Left renal pelvis (tissue), 4 donors: ENCODE results near the gene KATNB1. TPM values are rescaled to one million over a fixed set of nuclear protein-coding genes. Genes with fewer than 3 reads are reported as not detected.
"Not testable (repeated sequence)": the region's sequence is repeated elsewhere in the genome, so short reads cannot be mapped to it uniquely, and the experiment has no call there.

Experiments used
- DNase-seq, 4 donors: peaks; one replicate each; pipeline ENCODE4 v3.0.0-alpha.2; 2013; ENCODE audit warnings: low read depth in 4 of 4, low spot score in 3 of 4
- polyA plus RNA-seq, 4 donors: library from polyadenylated mRNA; unstranded; fragments of 120-200 nt; gene quantifications; one replicate each; pipeline ENCODE4 v1.2.1, GENCODE V29; 2013; ENCODE audit not compliant: insufficient read length in 4 of 4

KATNB1 gene
- polyA plus RNA-seq, 4 donors, result 11.8 to 22.3 (median 19.6) TPM

DNA sequence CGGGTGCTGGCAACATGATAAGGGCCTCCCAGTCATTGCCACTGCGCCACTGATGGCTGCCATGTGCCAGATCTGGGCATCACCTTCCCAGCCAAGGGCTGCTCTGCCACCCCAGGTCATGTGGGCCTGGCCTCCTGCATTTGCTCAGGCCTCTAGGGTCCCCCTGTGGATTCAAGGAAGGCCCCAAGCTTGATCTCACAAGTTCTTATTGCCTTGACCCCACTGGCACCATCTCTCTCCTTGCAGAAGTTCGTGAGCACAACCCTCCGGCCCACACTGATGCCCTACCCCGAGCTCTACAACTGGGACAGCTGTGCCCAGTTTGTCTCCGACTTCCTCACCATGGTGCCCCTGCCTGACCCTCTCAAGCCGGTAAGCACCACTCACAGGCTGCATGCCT lies 35.7 kb upstream of the KATNB1 start:
- no peak for DNase-seq

DNA sequence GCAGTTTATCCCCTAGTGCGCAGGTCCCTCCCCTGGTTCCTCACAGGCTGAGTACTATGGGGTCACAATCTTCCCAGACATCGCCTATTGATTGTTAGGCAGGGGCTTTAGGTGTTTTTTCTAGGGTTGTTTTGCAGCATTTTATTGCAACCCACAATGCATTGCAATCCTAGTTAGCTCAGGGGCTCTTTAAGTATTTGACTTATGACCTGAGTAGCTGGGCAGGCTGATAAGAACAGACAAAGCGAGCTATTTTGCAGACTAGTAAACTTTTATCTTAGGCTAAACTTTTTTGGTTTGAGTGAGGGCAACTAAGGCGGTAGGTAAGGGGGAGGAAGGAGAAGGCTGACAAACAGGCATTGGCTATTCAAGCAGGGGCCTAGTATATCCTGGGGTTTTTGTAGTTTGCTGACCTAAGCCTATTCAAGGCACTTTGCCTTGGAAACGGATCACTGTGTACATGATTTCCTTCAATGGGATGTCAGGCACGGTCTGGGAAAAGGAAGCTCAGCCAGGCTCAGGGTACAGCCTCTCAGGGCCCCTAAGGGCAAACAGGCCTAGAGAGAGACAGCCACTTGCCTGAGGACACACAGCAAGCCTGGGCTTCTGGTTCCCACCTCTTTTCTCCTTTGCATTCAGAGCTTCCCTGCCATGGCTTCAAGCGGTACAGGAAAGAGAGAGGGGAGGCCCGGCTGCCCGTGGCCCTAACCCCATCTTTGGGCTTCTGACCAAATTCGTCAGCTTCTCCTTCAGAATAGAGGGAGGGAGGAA lies 34.6 kb upstream of the KATNB1 start:
- no peak for DNase-seq

DNA sequence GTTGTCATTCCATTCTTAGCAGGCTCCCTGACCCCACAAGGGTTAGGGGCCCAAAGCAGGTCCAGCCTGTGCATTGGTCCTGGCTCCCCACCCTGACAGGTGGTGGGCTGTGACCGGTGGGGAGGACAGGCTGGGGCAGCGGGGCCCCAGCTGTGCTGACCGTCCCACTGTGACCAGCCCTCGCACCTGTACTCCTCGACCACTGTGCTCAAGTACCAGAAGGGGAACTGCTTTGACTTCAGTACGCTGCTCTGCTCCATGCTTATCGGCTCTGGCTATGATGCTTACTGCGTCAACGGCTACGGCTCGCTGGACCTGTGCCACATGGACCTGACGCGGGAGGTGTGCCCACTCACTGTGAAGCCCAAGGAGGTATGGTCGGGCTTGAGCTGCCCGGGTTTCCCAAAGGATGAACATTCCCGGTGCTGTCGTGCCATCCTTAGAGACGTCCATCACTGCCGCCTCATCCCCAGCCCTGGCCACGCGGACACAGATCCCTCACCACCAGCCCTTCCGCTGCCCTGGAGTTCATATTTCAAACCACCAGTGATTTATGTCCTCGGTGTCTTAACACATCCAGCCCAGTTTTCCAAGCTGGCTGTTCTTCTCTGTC lies 33.7 kb upstream of the KATNB1 start:
- DNase-seq, result peak in 1 of 4 donors; percentile 35

DNA sequence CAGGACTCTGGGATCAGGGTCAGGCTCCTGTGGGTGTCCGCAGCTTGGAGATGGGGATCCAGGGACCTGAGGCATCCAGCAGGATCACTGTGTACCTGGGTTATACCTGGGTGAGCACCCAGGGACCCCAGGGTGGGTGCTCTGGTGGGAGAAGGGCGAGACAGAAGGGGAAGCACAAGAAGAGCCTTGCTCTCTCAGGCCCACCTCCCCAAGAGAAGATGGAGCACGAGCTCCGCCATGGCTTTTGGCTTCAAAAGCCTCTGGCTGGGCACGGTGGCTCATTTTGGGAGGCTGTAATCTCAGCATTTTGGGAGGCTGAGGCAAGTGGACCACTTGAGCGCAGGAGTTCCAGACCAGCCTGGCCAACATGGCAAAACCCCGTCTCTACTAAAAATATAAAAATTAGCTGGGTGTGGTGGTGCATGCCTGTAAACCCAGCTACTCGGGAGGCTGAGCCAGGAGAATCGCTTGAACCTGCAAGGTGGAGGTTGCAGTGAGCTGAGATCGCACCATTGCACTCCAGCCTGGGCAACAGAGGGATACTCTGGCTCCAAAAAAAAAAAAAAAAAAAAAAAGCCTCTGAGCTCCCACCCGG lies 32.1 kb upstream of the KATNB1 start:
- DNase-seq, result no peak

DNA sequence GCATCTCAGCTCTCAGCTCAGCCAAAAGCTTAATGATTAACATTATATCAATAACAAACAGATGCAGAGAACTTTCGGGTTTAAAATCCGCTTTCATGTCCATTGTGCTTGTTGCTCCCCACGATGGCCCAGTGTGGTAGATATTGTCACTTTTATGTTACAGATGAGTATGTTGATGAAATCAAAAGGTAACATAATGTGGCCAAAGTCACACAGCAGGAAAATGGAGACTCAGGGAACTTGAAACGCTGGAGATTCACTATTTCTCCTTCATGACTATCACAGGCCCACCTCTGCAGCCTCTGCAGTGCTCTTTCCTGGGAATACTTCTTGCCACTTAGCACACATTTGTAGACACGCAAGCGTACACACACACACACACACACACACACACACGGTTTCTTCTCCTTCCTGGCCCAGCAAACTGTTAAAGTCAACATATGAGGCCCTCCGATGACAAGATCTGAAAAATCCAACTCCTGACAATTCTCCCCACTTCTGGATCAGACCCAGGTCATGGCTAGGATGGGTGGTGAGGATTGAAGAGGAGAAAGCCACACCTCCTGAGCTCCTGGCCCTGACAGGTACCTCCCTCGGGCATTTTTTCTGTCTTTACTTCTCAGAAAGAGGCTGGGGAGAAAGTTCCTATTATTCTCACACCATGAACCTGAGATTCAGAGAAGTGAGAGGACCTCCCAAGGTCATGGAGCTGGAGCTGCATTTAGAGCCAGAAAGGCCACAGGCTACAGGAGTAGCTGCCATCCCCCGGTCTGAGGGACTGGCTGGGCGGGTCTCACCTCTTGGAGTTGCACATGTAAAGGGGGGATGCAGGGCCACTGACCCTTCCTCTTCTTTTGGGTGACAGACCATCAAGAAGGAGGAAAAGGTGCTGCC lies 31.3 kb upstream of the KATNB1 start:
- no peak for DNase-seq

DNA sequence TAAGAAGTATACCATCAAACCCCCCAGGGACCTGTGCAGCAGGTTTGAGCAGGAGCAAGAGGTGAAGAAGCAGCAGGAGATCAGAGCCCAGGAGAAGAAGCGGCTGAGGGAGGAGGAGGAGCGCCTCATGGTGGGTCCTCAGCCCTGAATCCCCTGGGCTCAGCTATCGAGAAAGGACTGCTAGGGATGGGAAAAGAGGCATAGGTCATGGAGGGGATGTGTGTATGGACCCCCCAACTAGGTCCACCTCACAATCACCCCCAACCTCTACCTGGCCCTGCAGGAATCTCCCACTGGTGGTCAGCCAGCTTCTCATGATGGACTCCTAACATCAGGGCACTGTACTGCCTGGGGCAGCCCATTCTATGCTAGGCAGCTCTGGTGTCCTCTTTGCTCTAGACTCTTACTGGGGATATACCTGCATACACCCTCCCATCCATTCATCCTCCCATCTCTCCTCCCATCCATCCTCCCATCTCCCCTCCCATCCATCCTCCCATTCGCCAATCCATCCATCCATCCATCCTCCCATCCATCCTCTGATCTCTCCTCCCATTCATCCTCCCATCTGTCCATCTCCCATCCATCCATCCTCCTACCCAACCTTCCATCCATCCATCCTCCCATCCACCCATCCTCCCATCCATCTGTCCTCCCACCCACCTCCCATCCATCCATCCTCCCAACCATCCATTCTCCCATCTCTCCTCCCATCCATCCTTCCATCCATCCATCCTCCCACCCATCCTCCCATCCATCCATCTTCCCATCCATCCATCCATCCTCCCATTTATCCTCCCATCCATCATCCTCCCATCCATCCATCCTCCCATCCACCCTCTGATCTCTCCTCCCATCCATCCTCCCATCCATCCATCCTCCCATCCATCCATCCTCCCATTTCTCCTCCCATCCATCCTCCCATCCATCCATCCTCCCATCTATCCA lies 30.4 kb upstream of the KATNB1 start:
- DNase-seq, result no peak

DNA sequence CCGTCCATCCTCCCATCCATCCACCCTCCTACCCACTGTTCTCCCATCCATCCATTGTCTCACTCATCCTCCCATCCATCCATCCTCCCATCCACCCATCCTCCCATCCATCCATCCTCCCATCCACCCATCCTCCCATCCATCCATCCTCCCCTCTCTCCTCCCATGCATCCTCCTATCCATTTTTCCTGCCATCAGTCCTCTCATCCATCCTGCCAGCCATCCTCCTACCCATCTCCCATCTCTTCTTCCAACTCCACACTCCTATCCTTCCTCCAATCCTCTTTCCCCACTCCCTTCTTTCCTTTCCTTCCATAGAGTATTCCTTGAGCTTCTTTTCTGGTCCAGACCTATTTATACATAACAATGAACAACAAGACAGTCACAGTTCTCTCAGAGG lies 28.9 kb upstream of the KATNB1 start:
- no peak for DNase-seq

DNA sequence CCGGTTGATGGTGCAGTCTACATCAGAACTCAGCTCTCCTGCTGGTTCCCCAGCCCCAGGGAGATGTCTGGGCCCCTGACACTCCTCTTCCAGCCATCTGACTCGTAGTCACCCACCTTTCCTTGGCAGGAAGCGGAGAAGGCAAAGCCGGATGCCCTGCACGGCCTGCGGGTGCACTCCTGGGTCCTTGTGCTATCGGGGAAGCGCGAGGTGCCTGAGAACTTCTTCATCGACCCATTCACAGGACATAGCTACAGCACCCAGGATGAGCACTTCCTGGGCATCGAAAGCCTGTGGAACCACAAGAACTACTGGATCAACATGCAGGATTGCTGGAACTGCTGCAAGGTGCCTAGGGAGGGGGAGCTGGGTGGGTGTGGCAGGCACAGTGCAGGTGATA lies 28.2 kb upstream of the KATNB1 start:
- DNase-seq, result no peak

DNA sequence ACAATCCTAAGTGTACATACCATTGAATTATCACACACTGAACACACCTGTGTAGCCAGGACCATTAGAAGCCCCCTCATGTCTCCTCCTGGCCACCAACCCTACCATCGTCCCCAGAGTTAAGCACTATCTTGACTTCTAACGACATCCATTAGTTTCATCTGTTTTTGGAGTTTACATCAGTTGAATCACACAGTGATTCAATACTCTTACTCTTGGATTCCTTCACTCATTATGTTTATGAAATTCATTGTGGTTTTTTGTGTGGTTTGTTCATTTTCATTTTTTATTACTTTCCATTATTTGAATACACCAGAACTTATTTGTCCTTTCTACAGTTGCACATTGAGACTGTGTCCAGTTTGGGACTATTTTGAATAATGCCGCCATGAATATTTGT lies 27.4 kb upstream of the KATNB1 start:
- DNase-seq, result no peak

DNA sequence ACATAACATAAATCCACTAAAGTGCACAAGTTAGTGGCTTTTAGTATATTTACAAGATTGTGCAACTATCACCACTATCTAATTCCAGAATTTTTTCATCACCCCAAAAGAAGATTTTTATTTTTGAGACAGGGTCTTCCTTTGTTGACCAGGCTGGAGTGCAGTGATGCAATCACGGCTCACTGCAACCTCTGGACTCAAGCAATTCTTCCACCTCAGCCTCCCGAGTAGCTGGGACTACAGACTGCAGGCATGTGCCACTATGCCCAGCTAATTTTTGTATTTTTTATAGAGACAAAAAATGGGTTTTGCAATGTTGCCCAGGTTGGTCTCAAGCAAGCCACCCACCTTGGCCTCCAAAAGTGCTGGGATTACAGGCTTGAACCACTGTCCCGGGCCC lies 25.9 kb upstream of the KATNB1 start:
- no peak for DNase-seq

DNA sequence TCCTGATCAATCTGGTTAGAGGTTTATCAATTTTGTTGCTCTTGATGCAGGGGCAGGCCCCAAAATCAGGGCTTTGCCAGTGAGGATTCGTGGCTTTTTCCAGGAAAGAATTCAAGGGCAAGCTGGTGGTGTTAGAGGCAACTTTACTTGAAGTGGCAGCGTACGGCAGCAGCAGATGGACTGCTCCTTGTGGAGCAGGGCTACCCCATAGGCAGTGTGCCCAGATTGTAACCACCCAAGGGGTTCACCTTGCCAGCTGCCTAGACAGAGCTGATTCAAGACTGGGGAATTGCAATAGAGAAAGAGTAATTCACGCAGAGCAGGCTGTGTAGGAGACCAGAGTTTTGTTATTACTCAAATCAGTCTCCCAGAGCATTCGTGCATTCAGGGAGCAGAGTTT lies 24.2 kb upstream of the KATNB1 start:
- no peak for DNase-seq

DNA sequence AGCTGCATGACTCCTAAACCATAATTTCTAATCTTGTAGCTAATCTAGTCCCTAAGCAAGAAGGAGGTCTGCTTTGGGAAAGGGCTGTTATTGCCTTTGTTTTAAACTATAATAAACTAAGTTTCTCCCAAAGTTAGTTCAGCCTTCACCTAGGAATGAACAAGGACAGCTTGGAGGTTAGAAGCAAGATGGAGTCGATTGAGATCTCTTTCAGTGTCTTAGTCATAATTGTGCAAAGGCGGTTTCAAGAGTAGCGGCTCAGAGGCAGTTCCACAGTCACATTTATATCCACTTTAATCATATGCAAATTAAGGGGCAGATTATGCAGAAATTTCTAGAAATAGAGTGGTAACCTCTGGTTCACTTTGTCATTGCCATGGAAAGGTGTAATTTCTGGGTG lies 23.6 kb upstream of the KATNB1 start:
- no peak for DNase-seq

DNA sequence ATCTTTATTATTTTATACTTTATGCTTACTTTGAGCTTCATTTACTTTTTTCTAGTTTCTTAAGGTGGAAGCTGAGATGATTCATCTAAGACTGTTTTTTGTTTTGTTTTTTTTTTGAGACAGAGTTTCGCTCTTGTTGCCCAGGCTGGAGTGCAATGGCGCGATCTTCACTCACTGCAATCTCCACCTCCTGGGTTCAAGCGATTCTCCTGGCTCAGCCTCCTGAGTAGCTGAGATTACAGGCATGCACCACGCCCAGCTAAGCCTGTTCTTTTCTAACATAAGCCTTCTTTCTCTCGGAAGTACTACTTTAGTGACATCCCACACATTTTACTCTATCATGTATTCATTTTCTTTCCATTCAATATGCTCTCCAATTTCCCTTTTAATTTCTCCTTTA lies 23.0 kb upstream of the KATNB1 start:
- not testable (repeated sequence) for DNase-seq

DNA sequence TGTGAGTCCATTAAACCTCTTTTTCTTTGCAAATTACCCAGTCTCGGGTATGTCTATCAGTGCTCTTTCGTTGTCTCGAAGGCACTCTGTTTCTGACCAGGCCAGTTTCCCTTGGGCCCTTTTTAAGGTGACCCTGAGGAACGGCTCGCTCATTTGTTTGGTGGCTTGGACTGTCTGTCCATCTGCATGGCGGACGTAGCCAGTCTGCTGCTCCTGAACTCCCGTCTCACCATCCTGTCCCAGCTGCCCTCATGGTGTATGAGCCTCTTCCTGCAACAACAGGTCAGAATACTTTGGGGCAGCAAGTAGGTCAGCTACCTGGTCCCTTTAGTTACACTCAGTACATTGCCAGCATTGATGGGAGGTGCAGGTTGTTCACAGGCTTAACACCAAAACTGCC lies 22.0 kb upstream of the KATNB1 start:
- DNase-seq, result no peak

DNA sequence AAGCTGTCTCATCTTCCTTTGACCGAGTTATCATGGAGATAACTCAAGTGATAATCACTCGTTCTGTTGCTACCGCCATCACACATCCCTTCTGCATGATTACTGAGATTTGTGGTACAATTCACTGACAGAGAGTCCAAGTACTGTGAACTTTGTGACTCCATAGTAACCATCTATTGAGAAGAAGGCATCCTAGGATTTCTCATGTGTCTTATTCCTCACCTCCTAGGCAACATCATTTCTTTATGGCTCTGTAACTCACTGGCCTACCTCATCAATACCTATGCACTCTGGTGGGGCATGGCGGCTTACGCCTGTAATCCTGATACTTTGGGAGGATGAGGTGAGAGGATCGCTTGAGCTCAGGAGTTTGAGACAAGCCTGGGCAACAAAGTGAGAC lies 21.5 kb upstream of the KATNB1 start:
- DNase-seq, result no peak

DNA sequence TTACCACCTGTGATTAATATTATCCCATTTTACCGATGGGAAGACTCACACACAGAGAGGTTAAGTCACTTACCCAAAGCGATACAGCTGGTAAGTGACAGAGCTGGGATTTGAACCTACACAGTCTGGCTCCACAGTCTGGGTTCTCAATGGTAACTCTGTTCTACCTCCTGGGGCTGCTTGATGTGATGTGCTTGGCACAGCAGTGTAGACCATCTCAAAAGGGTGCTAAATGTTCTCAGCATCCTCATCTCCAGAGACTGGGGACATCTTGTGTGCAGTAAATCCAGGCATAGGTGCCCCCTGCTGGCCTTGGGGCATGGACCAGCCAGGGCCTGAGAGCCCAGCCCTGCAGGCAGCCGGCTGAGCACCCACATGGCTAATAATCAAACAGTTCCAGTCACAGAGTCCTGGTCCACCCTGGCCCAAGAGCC lies 15.4 kb upstream of the KATNB1 start:
- DNase-seq, result no peak

DNA sequence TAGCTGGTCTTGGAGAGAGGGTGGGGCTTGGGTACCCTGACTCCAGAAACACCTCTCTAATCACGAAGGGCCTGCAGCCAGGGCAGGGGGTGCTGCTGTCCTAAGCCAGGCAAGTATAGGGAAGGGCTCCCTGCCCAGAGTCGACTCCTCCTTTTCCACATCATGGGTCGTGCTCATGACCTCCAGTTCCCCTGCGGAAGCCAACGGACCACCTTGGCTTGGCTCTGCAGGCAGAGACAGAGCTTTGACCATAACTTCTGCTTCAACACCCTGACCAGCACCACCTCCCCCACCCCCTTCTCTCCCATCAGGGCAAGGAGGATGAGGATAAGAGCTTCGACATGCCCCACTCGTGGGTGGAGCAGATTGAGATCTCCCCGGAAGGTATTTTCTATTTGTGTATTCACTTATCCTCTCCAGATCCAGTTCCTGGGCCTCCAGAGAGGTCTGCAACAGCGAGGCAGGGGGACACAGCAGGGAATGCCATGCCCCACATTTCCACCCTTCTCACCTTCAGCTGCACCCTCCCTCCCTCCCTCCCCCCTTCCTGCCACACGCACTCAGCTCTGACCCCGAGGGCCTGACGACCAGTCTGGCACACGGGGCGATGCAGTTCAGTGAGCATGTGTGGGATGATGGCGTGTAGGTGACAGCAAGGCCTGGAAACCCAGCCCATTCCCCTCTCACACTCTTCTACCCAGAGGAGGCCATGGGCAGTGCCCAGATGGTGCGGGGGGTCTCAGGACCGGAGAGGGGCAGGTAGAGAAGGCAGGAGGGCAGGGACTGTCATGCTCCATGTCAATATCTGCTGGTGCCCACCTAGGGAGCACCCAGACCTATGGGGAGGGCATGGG lies 14.0 kb upstream of the KATNB1 start:
- DNase-seq, result no peak

DNA sequence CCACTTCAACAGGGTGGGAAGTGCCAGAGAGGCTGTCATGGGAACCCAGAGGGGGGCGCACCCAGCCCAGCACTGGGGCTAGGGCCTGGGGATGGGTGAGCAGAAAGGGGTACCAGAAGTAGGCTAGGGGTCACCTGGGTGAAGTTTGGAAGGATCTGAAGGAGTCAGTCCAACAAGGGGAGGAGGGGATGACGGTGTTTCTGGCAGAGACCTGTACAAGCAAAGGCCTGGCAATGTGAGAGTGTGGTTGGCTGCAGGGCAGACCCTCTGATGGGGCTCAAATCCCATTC lies 13.4 kb upstream of the KATNB1 start:
- DNase-seq, result no peak

DNA sequence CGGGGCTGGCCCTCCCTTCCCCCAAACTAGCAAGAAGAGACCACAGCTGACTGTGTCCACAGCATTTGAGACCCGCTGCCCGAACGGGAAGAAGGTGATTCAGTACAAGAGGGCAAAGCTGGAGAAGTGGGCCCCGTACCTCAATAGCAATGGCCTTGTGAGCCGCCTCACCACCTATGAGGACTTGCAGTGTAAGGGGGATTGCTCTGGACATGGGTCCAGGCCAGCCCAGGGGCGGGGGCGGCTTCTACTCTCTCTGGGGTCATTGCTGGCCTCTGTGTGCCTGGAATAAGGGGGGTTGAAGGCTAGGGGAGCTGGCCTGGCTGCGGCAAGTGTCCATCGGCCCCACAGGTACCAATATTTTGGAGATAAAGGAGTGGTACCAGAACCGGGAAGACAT lies 12.9 kb upstream of the KATNB1 start:
- no peak for DNase-seq
